NK-92 (cell line): ENCODE results near the gene COX4I2.
"Not testable (repeated sequence)": the region's sequence is repeated elsewhere in the genome, so short reads cannot be mapped to it uniquely, and the experiment has no call there.

Experiments used
- DNase-seq: peaks from one replicate; lab custom pipeline; 2025; ENCODE audit not compliant: unreplicated experiment; lab: John Stamatoyannopoulos, UW

Gene COX4I2

DNA sequence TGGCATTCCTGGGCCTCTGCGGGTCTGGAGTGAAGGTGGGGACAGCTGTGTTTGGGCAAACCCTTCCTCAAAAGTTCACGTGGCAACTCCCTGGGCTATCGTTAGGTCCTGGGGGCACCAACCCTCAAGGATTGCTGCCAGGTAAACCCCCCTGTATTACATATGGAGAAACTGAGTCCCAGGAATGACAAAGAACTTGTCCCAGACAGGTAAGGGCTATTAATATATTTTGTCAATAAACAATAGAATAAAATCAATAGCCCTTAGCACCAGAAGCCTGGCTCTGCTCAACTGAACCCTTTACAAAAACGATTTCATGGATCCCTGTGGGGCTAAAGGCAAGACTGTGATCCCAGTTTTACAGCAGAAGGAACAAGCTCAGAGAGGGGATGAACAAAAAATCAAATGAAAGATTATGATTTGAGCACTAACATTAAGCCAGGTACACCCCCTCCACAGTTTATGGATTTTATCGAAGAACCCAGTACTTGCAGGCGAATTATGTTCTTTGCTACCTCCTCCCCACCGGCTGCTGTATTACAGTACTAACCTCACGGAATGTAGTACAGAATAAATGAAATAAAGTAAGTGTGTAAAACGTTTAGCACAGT, 30.0 kb upstream of the COX4I2 start:
- DNase-seq = no peak

GRCh38 chr20:31608251-31608945, 29.3 kb upstream of the COX4I2 start:
- no peak for DNase-seq

DNA sequence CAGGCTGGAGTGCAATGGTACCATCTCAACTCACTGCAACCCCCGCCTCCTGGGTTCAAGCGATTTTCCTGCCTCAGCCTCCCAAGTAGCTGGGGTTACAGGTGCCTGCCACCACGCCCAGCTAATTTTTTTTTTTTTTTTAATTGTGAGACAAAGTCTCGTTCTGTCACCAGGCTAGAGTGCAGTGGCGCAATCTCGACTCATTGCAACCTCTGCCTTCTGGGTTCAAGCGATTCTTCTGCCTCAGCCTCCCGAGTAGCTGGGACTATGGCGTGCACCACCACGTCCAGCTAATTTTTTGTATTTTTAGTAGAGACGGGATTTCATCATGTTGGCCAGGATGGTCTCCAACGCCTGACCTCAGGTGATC, 25.5 kb upstream of the COX4I2 start:
- DNase-seq = not testable (repeated sequence)

- no peak for DNase-seq
Observed at GRCh38 chr20:31615416-31615815, 22.3 kb upstream of the COX4I2 start.

GRCh38 chr20:31617432-31618104, 20.1 kb upstream of the COX4I2 start:
- DNase-seq = no peak

- DNase-seq = no peak
Observed at GRCh38 chr20:31620246-31620645, 17.5 kb upstream of the COX4I2 start.

GRCh38 chr20:31623123-31623505, 14.6 kb upstream of the COX4I2 start:
- DNase-seq = not testable (repeated sequence)

DNA sequence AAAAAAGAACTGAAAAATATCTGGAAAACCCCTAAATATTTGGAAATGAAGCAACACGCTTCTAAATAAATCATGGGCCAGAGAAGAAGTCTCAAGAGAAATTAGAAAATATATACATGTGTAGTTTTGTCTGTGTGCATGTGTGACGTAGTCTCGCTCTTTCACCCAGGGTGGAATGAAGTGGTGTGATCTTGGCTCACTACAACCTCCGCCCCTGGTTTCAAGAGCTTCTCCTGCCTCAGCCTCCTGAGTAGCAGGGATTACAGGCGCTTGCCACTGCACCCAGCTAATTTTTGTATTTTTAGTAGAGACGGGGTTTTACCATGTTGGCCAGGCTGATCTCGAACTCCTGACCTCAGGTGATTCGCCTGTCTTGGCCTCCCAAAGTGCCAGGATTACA, 11.2 kb upstream of the COX4I2 start:
- not testable (repeated sequence) for DNase-seq

- DNase-seq = not testable (repeated sequence)
Observed at GRCh38 chr20:31628057-31628456, 9.7 kb upstream of the COX4I2 start.

GRCh38 chr20:31630187-31630790, 7.4 kb upstream of the COX4I2 start:
- no peak for DNase-seq

DNA sequence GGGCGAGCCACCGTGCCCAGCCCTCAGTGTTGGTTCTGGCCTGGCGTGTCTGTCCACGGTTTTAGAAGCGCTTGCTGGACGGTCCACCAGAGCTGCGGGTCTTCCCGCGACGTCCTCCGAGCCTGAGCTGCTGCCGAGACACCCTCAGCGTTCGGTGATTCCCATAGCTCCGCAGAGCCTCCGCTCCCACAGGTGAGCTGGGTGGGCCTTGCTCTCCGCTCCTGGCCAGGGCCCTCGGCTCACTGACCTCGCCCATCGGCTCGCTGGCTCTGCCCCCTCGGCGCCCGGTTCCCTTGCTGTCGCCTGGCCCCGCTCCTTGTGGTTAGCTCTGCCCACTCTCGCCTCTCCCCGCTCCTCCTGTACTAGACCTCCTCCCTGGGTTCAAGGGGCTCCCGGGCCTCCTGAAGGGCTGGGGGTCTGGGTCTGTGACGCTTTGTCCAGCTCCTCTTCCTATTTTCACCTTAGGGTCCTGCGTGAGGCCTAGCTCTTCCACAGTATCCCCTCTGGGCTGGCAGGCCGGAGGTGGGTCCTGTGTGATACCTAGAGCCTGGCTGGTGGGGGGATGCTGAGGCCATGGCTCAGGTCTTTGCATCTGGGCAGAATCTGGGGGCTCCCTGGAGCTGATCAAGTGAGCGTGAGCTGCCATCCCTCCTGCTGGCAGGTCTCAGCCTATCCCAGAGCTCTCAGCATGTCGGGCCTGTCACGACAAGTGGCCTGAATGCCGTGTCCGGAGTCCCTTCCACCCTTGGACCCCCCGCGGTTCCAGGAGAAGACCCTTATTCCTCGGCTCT, 5.0 kb upstream of the COX4I2 start:
- no peak for DNase-seq

DNA sequence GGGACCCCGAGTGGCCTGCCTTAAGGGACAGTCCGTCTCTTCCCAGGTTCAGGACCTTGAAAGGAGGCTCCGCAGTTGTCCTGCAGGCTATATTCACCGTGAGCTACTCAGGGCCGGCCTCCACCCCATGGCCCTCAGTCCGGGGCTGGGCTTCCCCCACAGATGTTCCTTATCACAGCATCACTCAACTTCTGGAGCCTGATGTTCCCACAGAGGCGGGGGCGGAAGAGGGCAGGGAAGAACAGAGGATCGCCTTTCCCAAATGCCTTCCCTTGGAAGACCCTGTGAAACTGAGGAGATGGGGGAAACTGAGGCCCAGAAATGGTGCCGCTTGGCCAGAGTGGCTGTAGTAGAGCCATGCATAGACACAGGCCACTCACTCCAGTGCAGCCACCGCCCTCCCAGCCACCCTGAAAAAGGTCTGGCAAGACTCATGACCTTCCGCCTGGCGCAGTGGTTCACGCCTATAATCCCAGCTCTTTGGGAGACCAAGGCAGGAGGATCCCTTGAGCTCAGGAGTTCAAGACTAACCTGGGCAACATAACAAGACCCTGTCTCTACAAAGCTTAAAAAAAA, 4.3 kb upstream of the COX4I2 start:
- DNase-seq = no peak

DNA sequence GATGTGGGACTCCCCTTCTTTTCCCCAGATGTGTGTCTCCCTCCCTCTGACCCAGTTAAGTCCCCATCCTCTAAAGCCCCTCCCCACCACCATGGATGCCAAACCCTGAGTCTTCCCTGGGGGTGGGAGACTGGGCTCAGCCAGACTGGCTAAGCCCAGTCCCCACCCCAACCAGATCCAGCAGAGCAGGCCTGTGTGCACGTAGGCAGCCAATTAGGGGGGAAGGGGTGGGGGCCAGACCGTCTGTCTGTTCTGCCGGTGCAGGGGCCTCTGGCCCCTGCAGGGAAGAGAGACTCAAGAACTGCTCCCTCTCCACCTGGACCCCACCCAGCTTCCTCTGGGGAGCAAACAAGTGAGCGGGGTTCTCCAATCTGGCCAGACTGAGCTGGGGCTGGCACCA, 605 bp downstream of the COX4I2 start:
- DNase-seq = no peak

DNA sequence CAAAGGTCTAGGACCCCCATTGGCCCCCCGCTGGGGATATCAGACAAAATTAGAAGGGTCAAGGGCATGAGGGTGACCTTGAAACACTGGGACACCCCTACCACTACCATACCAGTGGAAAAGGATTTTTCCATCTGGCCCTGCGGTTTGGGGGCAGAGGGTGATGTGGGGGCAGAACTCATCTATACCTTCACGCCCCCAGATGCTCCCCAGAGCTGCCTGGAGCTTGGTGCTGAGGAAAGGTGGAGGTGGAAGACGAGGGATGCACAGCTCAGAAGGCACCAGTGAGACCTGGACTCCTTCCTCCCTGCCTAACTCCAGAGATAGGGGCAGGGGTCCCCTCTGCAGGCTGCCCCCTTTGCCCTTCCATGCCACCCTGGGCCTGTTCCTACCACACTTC, 1.1 kb downstream of the COX4I2 start:
- DNase-seq = no peak

- DNase-seq = no peak
Observed at GRCh38 chr20:31640259-31640658, 2.5 kb downstream of the COX4I2 start.

DNA sequence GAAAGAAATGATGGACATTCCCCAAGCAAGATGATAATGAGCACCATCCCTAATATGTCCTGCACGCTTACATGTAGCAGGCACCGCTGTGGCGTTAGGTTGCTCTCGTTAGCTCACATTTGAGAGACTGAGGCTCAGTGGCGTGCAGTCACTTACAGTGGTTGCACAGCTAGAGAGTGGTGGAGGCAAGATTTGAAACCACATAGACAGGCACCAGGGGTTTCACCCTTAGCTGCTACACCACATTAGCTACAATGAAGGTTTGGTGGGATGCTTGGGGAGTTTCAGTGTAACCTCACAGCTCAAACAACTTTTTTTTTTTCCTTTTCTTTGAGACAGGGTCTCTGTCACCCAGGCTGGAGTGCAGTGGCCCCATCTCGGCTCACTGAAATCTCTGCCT, 3.7 kb downstream of the COX4I2 start:
- DNase-seq = no peak

DNA sequence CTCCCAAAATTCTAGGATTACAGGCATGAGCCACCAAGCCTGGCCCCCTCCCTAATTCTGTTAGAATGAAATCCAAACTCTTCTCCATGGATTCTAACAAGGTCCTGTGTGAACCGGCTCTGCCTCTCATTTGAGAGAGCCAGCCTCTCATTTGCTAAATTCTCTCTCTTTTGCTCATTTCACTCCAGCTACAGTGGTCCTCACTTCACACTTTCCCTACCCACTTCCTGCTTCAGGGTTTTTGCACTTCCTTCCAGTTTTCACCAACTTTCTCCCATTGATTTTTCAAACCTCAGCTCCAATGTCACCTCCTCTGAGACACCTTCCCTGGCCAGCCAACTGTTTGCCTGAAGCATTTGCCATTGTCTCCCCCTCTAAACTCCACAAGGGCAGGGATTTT, 5.1 kb downstream of the COX4I2 start:
- no peak for DNase-seq

- DNase-seq = no peak
Observed at GRCh38 chr20:31643522-31643921, 5.8 kb downstream of the COX4I2 start.

GRCh38 chr20:31644701-31645100, 7.0 kb downstream of the COX4I2 start:
- no peak for DNase-seq

DNA sequence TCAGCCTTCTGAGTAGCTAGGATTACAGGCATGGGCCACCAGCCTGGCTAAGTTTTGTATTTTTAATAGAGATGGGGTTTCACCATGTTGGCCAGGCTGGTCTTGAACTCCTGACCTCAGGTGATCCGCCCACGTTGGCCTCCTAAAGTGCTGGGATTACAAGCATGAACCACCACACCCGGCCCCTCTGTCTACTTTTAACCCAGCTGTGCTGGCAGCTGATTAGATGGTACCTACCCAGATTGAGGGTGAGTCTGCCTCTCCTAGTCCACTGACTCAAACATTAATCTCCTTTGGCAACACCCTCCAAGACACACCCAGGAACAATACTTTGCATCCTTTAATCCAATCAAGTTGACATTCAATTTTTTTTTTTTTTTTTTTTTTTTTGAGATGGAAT, 10.4 kb downstream of the COX4I2 start:
- DNase-seq = not testable (repeated sequence)

GRCh38 chr20:31652917-31653396, 15.2 kb downstream of the COX4I2 start:
- no peak for DNase-seq
